ENCODE data around the gene STIM1. TPM values are rescaled to one million over a fixed set of nuclear protein-coding genes. Genes with fewer than 3 reads are reported as not detected.

Gene STIM1
- polyA plus RNA-seq, 1 donor, result 24.9 TPM

- no peaks in the 10 kb centered on the region for H3K27me3 ChIP-seq (ENCODE audit: control insufficient read depth, insufficient read depth, low read length)
- no peak overlapping the region for H3K27ac ChIP-seq (ENCODE audit: low read length)
- peaks cover 24% of the 10 kb centered on the region for H3K4me1 ChIP-seq (ENCODE audit: control insufficient read depth, insufficient read depth, low read length)
- H3K36me3 ChIP-seq (ENCODE audit: control insufficient read depth, insufficient read depth, low read length), result no peaks in the 10 kb centered on the region
- H3K4me3 ChIP-seq (ENCODE audit: low read length), result no peak overlapping the region
- H3K9me3 ChIP-seq (ENCODE audit: control insufficient read depth, low read depth, low read length), result no peaks in the 10 kb centered on the region
- peak; percentile 71 to 82 for DNase-seq
- WGBS (ENCODE audit: insufficient coverage, low lambda C conversion rate), result 100% methylated on average over 1 of the region's 5 CpGs
Observed at GRCh38 chr11:3866206-3866605, 10.7 kb downstream of the STIM1 start.

- H3K4me1 ChIP-seq (ENCODE audit: control insufficient read depth, insufficient read depth, low read length), result peaks cover 24% of the 10 kb centered on the region
- H3K36me3 ChIP-seq (ENCODE audit: control insufficient read depth, insufficient read depth, low read length), result no peaks in the 10 kb centered on the region
- no peak overlapping the region for H3K4me3 ChIP-seq (ENCODE audit: low read length)
- no peak overlapping the region for H3K27ac ChIP-seq (ENCODE audit: low read length)
- H3K27me3 ChIP-seq (ENCODE audit: control insufficient read depth, insufficient read depth, low read length), result no peaks in the 10 kb centered on the region
- no peak for DNase-seq
- H3K9me3 ChIP-seq (ENCODE audit: control insufficient read depth, low read depth, low read length), result no peaks in the 10 kb centered on the region
Observed at GRCh38 chr11:3866836-3867208, 11.4 kb downstream of the STIM1 start.

GRCh38 chr11:3867209-3868091 lies 12.0 kb downstream of the STIM1 start:
- Histone ChIP-seq H3K27ac (ENCODE audit: low read length) (peak overlapping the region; percentile 17), H3K4me3 (ENCODE audit: low read length) (no peak overlapping the region), H3K27me3 (ENCODE audit: control insufficient read depth, insufficient read depth, low read length) (no peaks in the 10 kb centered on the region), H3K9me3 (ENCODE audit: control insufficient read depth, low read depth, low read length) (no peaks in the 10 kb centered on the region), H3K4me1 (ENCODE audit: control insufficient read depth, insufficient read depth, low read length) (peaks cover 24% of the 10 kb centered on the region), H3K36me3 (ENCODE audit: control insufficient read depth, insufficient read depth, low read length) (no peaks in the 10 kb centered on the region)
- no CpG with 5 or more reads among the region's 6 CpGs for WGBS (ENCODE audit: insufficient coverage, low lambda C conversion rate)
- DNase-seq, result peak; percentile 39 to 76

GRCh38 chr11:3873712-3874349 lies 18.4 kb downstream of the STIM1 start:
- H3K27ac ChIP-seq (ENCODE audit: low read length), result no peak overlapping the region
- no peak overlapping the region for H3K4me3 ChIP-seq (ENCODE audit: low read length)
- no peaks in the 10 kb centered on the region for H3K27me3 ChIP-seq (ENCODE audit: control insufficient read depth, insufficient read depth, low read length)
- H3K9me3 ChIP-seq (ENCODE audit: control insufficient read depth, low read depth, low read length), result no peaks in the 10 kb centered on the region
- DNase-seq, result no peak
- H3K36me3 ChIP-seq (ENCODE audit: control insufficient read depth, insufficient read depth, low read length), result no peaks in the 10 kb centered on the region
- H3K4me1 ChIP-seq (ENCODE audit: control insufficient read depth, insufficient read depth, low read length), result no peaks in the 10 kb centered on the region
- no CpG with 5 or more reads among the region's 2 CpGs for WGBS (ENCODE audit: insufficient coverage, low lambda C conversion rate)

- Histone ChIP-seq H3K4me1 (ENCODE audit: control insufficient read depth, insufficient read depth, low read length) (peaks cover 12% of the 10 kb centered on the region), H3K27ac (ENCODE audit: low read length) (no peak overlapping the region), H3K36me3 (ENCODE audit: control insufficient read depth, insufficient read depth, low read length) (no peaks in the 10 kb centered on the region), H3K9me3 (ENCODE audit: control insufficient read depth, low read depth, low read length) (no peaks in the 10 kb centered on the region), H3K27me3 (ENCODE audit: control insufficient read depth, insufficient read depth, low read length) (no peaks in the 10 kb centered on the region), H3K4me3 (ENCODE audit: low read length) (no peak overlapping the region)
- WGBS (ENCODE audit: insufficient coverage, low lambda C conversion rate), result 80% methylated on average over 1 of the region's 3 CpGs
- no peak for DNase-seq
Observed at GRCh38 chr11:3876613-3877012, 21.1 kb downstream of the STIM1 start.

- no peaks in the 10 kb centered on the region for H3K27me3 ChIP-seq (ENCODE audit: control insufficient read depth, insufficient read depth, low read length)
- DNase-seq, result peak in 1 of 2 donors; percentile 59
- 100% methylated on average over 1 of the region's 8 CpGs for WGBS (ENCODE audit: insufficient coverage, low lambda C conversion rate)
- no peaks in the 10 kb centered on the region for H3K9me3 ChIP-seq (ENCODE audit: control insufficient read depth, low read depth, low read length)
- no peaks in the 10 kb centered on the region for H3K36me3 ChIP-seq (ENCODE audit: control insufficient read depth, insufficient read depth, low read length)
- H3K4me3 ChIP-seq (ENCODE audit: low read length), result no peak overlapping the region
- peaks cover 12% of the 10 kb centered on the region for H3K4me1 ChIP-seq (ENCODE audit: control insufficient read depth, insufficient read depth, low read length)
- no peak overlapping the region for H3K27ac ChIP-seq (ENCODE audit: low read length)
Observed at GRCh38 chr11:3877364-3878257, 22.1 kb downstream of the STIM1 start.

- no peaks in the 10 kb centered on the region for H3K36me3 ChIP-seq (ENCODE audit: control insufficient read depth, insufficient read depth, low read length)
- H3K4me1 ChIP-seq (ENCODE audit: control insufficient read depth, insufficient read depth, low read length), result peaks cover 12% of the 10 kb centered on the region
- no peaks in the 10 kb centered on the region for H3K9me3 ChIP-seq (ENCODE audit: control insufficient read depth, low read depth, low read length)
- no peak overlapping the region for H3K27ac ChIP-seq (ENCODE audit: low read length)
- H3K27me3 ChIP-seq (ENCODE audit: control insufficient read depth, insufficient read depth, low read length), result no peaks in the 10 kb centered on the region
- DNase-seq, result no peak
- H3K4me3 ChIP-seq (ENCODE audit: low read length), result no peak overlapping the region
Observed at GRCh38 chr11:3878258-3878584, 22.8 kb downstream of the STIM1 start.

- H3K27me3 ChIP-seq (ENCODE audit: control insufficient read depth, insufficient read depth, low read length), result no peaks in the 10 kb centered on the region
- H3K36me3 ChIP-seq (ENCODE audit: control insufficient read depth, insufficient read depth, low read length), result no peaks in the 10 kb centered on the region
- no peaks in the 10 kb centered on the region for H3K9me3 ChIP-seq (ENCODE audit: control insufficient read depth, low read depth, low read length)
- no peak overlapping the region for H3K4me3 ChIP-seq (ENCODE audit: low read length)
- WGBS (ENCODE audit: insufficient coverage, low lambda C conversion rate), result 100% methylated on average over 1 of the region's 4 CpGs
- no peak for DNase-seq
- no peak overlapping the region for H3K27ac ChIP-seq (ENCODE audit: low read length)
- H3K4me1 ChIP-seq (ENCODE audit: control insufficient read depth, insufficient read depth, low read length), result peaks cover 12% of the 10 kb centered on the region
Observed at GRCh38 chr11:3879216-3879966, 23.9 kb downstream of the STIM1 start.

- Histone ChIP-seq H3K27me3 (ENCODE audit: control insufficient read depth, insufficient read depth, low read length) (no peaks in the 10 kb centered on the region), H3K36me3 (ENCODE audit: control insufficient read depth, insufficient read depth, low read length) (no peaks in the 10 kb centered on the region), H3K9me3 (ENCODE audit: control insufficient read depth, low read depth, low read length) (no peaks in the 10 kb centered on the region), H3K4me3 (ENCODE audit: low read length) (no peak overlapping the region), H3K27ac (ENCODE audit: low read length) (no peak overlapping the region), H3K4me1 (ENCODE audit: control insufficient read depth, insufficient read depth, low read length) (peaks cover 12% of the 10 kb centered on the region)
- DNase-seq, result peak in 1 of 2 donors; percentile 55
- no CpG with 5 or more reads among the region's 2 CpGs for WGBS (ENCODE audit: insufficient coverage, low lambda C conversion rate)
Observed at GRCh38 chr11:3879967-3880542, 24.6 kb downstream of the STIM1 start.

GRCh38 chr11:3880724-3881123 lies 25.3 kb downstream of the STIM1 start:
- WGBS (ENCODE audit: insufficient coverage, low lambda C conversion rate), result 100% methylated on average over 2 of the region's 3 CpGs
- Histone ChIP-seq H3K4me1 (ENCODE audit: control insufficient read depth, insufficient read depth, low read length) (peaks cover 12% of the 10 kb centered on the region), H3K27me3 (ENCODE audit: control insufficient read depth, insufficient read depth, low read length) (no peaks in the 10 kb centered on the region), H3K4me3 (ENCODE audit: low read length) (no peak overlapping the region), H3K27ac (ENCODE audit: low read length) (no peak overlapping the region), H3K36me3 (ENCODE audit: control insufficient read depth, insufficient read depth, low read length) (no peaks in the 10 kb centered on the region), H3K9me3 (ENCODE audit: control insufficient read depth, low read depth, low read length) (no peaks in the 10 kb centered on the region)
- DNase-seq, result no peak
